ENCODE measurements around the gene G3BP1. TPM values are rescaled to one million over a fixed set of nuclear protein-coding genes. Genes with fewer than 3 reads are reported as not detected.
A peak's percentile ranks its signal among the peaks of the same experiment; 100 is the strongest.

G3BP1 gene
- total RNA-seq, 4 donors from 2014 or later: 110 to 180 (median 114) TPM

- ATAC-seq (ENCODE audit: low FRiP score) (no peak), DNase-seq (ENCODE audit: low spot score) (no peak)
- no peak for TF ChIP-seq CTCF (IDR thresholded peaks at IDR 0.05)
These were observed 36.1 kb upstream of the G3BP1 start for GRCh38 chr5:151735646-151736045.

- no peak for TF ChIP-seq CTCF (IDR thresholded peaks at IDR 0.05)
- ATAC-seq (ENCODE audit: low FRiP score) (no peak), DNase-seq (ENCODE audit: low spot score) (no peak)
These were observed 34.3 kb upstream of the G3BP1 start for GRCh38 chr5:151737431-151737830.

GRCh38 chr5:151738125-151738848, 33.5 kb upstream of the G3BP1 start:
- no peak for TF ChIP-seq CTCF (IDR thresholded peaks at IDR 0.05)
- no peak for DNase-seq (ENCODE audit: low spot score)
- no peak for ATAC-seq (ENCODE audit: low FRiP score)

- ATAC-seq (ENCODE audit: low FRiP score) (no peak), DNase-seq (ENCODE audit: low spot score) (no peak)
- no peak for TF ChIP-seq CTCF (IDR thresholded peaks at IDR 0.05)
These were observed 32.4 kb upstream of the G3BP1 start for GRCh38 chr5:151739395-151739794.

GRCh38 chr5:151739939-151740335, 31.8 kb upstream of the G3BP1 start:
- ATAC-seq (ENCODE audit: low FRiP score) (peak; percentile 55), DNase-seq (ENCODE audit: low spot score) (no peak)
- no peak for TF ChIP-seq CTCF (IDR thresholded peaks at IDR 0.05)

GRCh38 chr5:151740336-151740942, 31.3 kb upstream of the G3BP1 start:
- TF ChIP-seq CTCF (IDR thresholded peaks at IDR 0.05): peak in 2 of 3 donors; percentile 52 to 90
- DNase-seq (ENCODE audit: low spot score) (no peak), ATAC-seq (ENCODE audit: low FRiP score) (peak; percentile 72)

GRCh38 chr5:151740958-151741373, 30.8 kb upstream of the G3BP1 start:
- no peak for TF ChIP-seq CTCF (IDR thresholded peaks at IDR 0.05)
- ATAC-seq (ENCODE audit: low FRiP score) (peak; percentile 12), DNase-seq (ENCODE audit: low spot score) (no peak)
